ENCODE results near the gene PARP4.

DNA sequence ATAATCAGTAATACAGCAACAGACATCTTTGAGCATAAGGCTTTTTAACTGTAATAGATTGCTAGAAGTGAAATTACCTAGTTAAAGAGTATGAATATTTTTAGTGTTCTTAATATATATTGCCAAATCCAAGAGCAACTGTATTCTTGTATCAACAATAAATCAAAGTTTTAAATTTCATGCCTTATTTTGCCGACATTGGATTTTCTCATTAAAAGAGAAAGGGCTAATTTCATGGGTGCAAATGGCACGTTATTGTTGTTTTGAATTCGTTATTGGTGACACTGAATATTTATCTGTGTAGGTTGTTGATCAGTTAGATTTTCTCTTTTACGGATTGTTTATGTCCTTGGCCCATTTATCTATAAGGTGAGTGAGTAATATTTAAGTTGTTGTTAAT is 106.1 kb downstream of the PARP4 start:
- no peak for TF ChIP-seq NCOA1 (CRISPR knock-in tag; IDR thresholded peaks at IDR 0.05)
- TF ChIP-seq HDAC2 (CRISPR knock-in tag; IDR thresholded peaks at IDR 0.05) = no peak
- TF ChIP-seq, protein P1, sequence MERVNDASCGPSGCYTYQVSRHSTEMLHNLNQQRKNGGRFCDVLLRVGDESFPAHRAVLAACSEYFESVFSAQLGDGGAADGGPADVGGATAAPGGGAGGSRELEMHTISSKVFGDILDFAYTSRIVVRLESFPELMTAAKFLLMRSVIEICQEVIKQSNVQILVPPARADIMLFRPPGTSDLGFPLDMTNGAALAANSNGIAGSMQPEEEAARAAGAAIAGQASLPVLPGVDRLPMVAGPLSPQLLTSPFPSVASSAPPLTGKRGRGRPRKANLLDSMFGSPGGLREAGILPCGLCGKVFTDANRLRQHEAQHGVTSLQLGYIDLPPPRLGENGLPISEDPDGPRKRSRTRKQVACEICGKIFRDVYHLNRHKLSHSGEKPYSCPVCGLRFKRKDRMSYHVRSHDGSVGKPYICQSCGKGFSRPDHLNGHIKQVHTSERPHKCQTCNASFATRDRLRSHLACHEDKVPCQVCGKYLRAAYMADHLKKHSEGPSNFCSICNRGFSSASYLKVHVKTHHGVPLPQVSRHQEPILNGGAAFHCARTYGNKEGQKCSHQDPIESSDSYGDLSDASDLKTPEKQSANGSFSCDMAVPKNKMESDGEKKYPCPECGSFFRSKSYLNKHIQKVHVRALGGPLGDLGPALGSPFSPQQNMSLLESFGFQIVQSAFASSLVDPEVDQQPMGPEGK (CRISPR knock-in tag; IDR thresholded peaks at IDR 0.05) = no peak
- no peak for TF ChIP-seq ZNF274 (CRISPR knock-in tag; IDR thresholded peaks at IDR 0.05)
- TF ChIP-seq HES4 (CRISPR knock-in tag; IDR thresholded peaks at IDR 0.05; ENCODE audit: borderline replicate concordance) = no peak
- TF ChIP-seq EZH2 (conservative IDR thresholded peaks at IDR 0.05; ENCODE audit: low read depth, low read length) = no peak
- no peak for TF ChIP-seq ZNF33B (CRISPR knock-in tag; IDR thresholded peaks at IDR 0.05)
- TF ChIP-seq, protein P2, sequence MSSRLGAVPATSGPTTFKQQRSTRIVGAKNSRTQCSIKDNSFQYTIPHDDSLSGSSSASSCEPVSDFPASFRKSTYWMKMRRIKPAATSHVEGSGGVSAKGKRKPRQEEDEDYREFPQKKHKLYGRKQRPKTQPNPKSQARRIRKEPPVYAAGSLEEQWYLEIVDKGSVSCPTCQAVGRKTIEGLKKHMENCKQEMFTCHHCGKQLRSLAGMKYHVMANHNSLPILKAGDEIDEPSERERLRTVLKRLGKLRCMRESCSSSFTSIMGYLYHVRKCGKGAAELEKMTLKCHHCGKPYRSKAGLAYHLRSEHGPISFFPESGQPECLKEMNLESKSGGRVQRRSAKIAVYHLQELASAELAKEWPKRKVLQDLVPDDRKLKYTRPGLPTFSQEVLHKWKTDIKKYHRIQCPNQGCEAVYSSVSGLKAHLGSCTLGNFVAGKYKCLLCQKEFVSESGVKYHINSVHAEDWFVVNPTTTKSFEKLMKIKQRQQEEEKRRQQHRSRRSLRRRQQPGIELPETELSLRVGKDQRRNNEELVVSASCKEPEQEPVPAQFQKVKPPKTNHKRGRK (CRISPR knock-in tag; IDR thresholded peaks at IDR 0.05) = no peak
- TF ChIP-seq CEBPB (IDR thresholded peaks at IDR 0.05; ENCODE audit: borderline replicate concordance, low read depth, low read length) = no peak
- TF ChIP-seq, protein P3, sequence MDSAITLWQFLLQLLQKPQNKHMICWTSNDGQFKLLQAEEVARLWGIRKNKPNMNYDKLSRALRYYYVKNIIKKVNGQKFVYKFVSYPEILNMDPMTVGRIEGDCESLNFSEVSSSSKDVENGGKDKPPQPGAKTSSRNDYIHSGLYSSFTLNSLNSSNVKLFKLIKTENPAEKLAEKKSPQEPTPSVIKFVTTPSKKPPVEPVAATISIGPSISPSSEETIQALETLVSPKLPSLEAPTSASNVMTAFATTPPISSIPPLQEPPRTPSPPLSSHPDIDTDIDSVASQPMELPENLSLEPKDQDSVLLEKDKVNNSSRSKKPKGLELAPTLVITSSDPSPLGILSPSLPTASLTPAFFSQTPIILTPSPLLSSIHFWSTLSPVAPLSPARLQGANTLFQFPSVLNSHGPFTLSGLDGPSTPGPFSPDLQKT (CRISPR knock-in tag; IDR thresholded peaks at IDR 0.05; ENCODE audit: borderline replicate concordance) = no peak
- TF ChIP-seq CTCF (CRISPR knock-in tag; IDR thresholded peaks at IDR 0.05) = no peak
- no peak for TF ChIP-seq ZBTB7A (CRISPR knock-in tag; IDR thresholded peaks at IDR 0.05)
- no peak for TF ChIP-seq ZNF670 (CRISPR knock-in tag; IDR thresholded peaks at IDR 0.05; ENCODE audit: borderline replicate concordance)
- TF ChIP-seq ZNF232 (CRISPR knock-in tag; IDR thresholded peaks at IDR 0.05; ENCODE audit: borderline replicate concordance) = no peak
